GM19193 (cell line): ENCODE measurements around the gene DNAJB4.

Source experiments
- POLR2A ChIP-seq: IDR thresholded peaks from 4 replicates; pipeline ENCODE4 v1.6.1; 2011; ENCODE audit not compliant: insufficient read depth, insufficient read length; ENCODE audit errors: extremely low read depth

DNAJB4 gene

DNA sequence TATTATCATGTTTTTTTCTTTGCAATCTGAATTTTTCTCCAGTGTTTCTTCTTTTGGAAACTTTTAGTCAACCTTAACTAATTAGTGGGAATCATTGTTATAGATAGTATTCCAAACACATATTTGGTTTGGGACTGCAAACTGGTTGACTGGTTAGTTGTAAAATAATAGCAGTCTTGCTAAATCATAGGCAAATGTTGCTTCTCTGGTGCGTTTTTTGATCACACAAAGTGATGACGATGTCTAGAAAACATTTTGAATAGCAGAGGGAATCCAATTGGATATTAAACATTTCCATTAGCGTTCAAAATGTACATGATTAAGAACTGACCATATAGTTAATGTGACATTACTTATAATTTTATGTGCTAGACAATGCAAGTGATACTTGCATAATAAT, 4.5 kb downstream of the DNAJB4 start:
- no peak for TF ChIP-seq POLR2A

DNA sequence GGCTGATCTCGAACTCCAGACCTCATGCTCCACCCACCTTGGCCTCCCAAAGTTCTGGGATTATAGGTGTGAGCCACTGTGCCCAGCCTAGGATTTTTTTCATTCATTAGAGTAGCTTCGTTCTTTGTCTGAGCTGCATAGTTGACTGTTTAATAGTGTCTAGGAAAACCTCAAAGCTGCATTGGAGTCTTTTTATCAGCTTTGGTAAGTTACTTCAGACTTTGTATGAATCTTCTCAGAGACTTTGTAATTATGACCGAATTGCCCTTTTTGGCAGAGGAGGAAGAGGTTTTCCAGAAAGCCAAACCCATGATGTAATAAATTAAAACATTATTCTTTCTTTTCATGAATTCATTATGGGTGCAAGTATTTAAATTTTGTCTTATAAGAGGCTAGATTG, 5.1 kb downstream of the DNAJB4 start:
- no peak for TF ChIP-seq POLR2A

DNA sequence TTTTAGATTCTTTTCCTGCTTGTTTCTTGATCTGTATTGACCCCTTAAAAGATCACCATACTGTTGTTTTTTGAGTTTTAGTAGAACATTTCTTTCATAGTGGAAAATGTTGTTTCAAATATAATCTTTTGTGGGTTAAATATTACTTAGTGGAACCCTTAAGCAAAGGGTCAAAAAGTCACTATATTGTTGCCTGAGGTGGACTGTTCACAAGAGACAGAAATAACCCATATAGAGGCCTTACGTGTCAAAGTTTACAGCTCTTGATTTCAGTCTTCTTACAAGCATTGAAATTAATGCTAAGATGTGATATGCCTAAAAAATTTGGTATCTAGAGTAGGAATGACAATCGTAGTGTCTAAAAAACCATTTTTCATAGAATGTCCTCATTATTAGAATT, 6.3 kb downstream of the DNAJB4 start:
- no peak for TF ChIP-seq POLR2A

DNA sequence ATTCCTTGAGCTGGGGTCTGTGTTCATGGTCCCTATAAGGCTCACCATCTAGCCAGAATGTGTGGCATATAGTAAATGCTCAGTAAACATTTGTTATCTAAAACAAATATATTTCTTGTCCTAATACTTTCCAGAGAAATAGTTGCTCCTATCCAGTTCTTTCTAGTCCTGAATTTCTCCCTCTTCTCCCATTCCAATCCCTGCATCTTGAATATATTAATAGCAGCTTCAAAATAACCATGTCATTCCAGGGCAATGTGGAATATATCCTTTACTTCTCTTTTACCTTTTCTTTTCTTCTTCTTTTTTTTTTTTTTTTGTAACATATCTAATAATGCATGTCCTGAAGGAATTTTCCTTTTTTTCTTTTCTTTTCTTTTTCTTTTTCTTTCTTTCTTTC, 10.4 kb downstream of the DNAJB4 start:
- no peak for TF ChIP-seq POLR2A

DNA sequence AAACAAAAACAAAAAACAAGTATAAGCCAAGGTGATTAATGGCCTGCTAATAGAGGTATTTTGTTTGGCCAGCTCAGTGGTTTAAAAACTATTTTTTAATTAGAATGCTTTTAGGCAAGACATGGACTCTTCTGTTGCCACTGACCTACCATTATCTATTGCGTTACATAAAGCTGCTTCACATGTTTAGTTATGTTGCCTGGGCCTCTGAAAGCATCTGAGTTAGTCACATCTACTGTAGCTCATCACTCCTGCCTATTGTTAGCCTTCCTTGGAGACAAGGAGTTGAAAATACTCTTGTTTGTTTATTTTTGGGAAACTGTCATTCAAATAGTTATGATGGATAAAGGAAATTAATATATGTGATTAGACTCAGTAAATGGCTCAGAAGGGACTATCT, 14.3 kb downstream of the DNAJB4 start:
- TF ChIP-seq POLR2A, result no peak

DNA sequence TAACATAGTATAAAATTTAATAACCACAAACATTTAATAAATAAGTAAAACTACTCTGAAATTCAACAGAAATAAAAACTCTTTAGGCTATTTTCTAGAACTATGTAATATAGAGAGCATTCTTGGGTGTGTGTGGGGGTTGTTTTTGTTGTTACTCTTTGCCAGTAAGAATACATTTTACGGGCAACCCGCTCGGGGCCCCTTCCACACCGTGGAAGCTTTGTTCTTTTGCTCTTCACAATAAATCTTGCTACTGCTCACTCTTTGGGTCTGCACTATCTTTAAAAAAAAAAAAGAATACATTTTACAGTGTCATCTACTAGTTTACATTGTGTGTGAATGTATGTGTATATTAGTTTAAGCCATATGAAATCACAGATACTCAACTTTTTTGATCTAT, 25.1 kb downstream of the DNAJB4 start:
- no peak for TF ChIP-seq POLR2A

DNA sequence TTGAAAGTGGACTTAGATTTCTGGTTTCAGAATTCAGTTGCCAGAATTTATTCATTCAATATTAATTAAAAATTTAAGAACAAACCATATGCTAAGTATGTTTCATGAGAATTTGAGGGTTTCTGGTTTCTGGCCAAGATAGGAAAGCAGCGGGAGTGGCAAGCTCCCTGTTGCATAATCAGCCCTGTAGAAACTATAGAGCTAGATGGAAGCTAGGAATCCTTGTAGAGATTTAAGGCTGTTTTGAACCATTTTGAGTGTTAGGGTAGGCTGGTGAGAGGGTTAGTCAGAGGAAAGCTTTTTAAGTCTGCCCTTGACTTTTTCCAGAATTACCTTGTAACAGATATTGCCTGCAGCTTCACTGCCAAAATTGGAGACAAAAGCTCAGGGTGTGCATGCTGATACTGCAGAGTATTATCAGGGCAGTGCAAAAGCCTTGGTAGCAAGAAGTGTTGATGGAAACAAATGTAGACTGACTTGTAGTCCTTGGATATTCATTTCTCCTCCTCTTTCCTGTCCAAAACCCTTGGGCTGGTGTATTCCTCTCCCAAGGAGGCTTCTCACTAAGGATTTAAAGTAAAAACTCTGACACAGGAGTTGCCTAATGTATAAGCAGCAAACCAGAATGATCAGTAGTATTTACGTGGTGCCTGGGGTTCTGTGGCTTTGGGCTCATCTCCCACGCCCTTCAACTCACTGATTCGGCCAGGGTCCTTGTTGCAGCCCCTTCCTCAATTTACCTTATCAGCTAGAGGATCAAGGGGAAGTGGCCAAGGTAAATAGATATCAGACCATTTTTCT, 28.5 kb downstream of the DNAJB4 start:
- no peak for TF ChIP-seq POLR2A

DNA sequence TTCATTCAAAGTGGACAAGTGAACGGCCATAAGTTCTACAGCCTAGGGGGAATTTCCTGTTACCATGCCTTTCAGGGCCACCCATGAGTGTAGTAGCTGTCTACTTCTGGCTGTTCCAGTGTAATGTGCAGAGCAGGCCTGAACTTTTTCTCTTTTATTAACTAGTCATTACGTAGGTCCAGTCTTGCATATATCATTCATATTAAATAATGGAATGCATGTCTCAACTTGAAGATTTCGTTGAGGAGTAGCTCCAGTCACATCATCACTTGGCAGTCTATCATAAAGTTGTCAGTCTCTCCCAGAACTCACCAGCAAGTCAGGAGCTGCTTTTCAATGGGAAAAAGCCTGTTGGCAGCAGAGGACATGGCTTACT, 29.0 kb downstream of the DNAJB4 start:
- no peak for TF ChIP-seq POLR2A

DNA sequence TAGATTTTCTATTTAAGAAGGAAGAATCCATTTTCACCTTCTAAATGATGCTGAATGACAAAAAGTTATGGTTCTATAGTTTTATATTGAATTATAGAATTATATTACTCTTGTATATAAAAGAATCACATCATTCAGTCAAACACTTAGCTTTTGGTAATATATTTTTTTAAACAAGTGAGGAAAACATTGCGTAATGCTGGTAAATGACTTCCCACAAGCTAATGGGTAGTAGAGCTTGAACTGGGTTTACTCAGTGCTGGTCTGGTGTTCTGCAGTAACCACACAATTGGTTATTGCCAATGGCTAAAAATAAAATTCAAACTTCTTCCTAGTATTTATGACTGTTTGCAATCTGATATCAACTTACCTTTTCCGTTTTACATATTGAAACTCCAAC, 30.4 kb downstream of the DNAJB4 start:
- no peak for TF ChIP-seq POLR2A

DNA sequence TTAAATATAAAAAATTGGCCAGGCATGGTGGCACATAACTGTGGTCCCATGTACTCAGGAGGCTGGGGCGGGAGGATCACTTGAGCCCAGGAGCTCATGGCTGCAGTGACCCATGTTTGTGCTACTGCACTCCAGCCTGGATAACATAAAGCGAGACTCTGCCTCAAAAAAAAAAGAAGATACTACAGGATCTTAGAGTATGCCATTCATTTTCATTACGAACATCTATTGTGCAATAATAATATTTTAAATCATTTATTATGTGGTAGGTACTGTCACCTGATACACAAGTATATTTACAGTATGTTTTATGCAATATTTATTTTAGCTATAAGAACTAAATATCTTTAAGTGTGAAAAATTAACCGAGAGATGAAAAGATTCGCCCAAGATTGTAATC, 31.7 kb downstream of the DNAJB4 start:
- no peak for TF ChIP-seq POLR2A

DNA sequence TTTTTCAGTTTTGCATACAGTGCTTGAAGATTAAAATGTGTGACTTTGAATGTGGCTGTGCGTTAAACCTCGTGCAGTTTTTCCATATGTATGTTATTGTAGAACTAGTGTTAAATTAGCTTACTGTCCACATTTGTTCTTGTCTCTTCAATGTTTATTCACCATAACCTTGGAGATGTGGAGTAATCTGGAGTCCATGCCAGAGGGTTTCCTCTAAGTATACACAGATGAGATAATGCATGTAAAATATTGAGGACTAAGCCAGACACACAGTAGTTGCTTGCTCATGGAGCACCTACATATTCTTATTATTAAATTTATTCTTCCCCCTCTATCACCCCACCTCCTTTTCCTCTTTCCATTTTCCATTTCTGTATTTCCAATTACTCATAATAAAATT, 33.3 kb downstream of the DNAJB4 start:
- TF ChIP-seq POLR2A, result no peak

DNA sequence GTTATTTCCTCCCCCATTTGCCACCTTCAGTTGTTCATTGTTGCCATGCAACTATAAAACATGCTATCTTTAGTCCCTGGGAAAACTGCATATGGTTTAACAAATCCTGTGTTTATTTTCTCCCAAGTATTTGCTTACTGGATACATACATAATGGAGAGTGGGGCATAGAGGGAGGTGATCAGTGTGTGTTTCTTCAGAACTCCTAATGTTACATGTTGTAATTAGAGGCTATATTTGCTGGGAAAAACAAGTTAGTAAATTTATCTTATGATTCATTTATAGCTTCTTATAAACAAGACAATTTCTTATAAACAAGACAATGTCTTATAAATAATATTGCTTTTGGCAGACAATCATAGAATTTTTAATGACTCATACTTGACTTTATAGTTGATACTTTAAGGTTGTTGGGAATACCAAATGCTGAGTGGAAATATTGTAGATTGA, 33.8 kb downstream of the DNAJB4 start:
- TF ChIP-seq POLR2A, result no peak

DNA sequence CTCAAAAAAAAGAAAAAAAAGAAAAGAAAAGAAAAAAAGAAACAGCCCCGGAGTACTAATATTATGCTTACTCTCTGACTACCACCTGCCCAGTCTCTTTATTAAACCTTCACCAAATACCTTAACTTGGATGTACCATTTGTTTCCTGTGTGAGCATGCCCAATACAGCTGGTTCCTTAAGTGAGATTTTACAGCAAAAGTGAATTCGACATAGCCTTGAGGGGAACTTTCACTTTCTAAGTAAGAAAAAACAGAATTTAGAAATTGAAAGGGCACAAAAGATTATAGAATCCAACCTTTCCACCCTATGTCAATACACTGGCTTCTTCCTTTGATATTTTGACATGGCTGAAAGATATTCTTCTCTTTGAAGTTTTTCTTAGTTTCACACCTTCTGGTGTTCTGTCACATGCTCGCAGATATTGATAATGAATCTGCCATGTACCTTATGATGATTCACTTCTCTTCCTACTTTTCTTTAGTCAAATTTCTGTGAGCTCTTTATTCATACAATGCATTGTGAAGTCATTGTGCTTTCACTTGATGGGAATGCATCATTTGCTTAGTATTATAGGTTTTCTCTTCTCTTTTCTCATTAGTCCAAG, 35.8 kb downstream of the DNAJB4 start:
- TF ChIP-seq POLR2A, result no peak

DNA sequence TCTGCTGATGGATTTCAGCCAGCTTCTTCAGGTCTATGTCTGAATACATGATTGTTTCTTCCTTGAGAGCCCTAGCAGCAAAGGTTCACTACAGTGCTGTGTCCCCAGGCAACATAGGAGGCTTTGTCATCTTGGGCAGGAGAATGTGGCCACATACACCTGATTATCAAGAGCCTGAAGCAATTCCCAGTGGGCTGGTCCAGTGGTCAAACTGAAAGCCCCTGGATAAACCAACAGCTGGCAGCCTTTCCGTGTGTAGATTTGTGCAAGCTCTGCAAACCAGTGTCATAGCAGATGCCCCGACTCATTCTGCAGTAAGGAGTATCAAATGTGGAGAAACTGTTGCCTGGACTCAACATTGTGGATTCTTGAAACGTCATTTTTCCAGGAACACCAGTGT, 38.7 kb downstream of the DNAJB4 start:
- no peak for TF ChIP-seq POLR2A

DNA sequence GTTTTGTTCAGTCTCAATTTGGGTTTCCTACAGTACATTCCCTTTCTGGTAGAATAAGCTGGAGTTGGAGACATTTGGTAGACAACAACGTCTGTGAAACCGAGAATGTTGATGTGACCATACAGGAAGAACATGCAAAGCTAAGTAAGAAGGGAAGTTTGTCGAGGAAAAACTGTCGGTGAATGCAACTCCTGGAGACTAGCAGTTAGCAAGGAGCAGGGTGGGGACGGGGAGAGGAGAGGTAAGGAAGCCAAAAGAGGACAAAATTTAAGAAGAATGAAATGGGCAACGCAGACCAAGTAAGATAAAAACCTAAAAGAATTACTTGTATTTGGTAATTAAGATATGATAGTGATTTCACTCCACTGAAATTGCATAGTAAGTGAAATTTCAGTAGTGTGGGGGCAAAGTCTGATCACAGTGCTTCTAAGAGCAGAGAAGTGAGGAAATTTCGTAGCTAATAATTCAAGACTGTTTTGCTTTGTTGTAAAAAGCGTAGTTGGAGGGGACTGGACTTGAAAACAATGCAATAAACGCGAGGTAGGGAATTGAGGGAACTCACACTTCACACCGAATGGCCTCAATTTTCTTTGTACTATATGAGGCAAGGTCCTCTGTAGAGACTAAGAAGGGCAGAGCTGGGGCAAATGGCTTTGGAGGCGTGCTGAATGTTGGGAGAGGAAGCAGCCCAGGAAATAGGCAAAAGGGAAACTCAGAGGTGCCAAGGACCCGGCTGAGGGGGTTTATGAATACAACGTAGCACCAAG, 40.2 kb downstream of the DNAJB4 start:
- TF ChIP-seq POLR2A, result no peak

DNA sequence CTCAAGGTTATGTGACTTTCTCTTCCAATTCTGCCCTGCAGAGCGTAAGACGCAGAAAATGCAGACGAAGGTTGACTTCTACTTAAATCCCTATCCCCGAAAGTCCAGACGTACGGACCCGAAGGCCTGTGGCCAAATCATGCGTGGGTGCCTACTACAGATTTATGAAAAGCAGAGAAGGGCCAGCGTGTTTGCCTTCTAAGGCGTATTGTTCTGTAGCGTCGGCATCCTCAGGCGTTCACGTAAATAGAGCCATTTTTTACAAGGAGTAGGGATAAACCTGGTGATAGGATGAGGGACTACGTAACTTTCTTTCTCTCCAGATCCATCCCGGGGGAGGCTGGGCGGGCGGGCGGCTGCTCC, 40.8 kb downstream of the DNAJB4 start:
- TF ChIP-seq POLR2A, result no peak
